HCT116 (cell line): ENCODE data around the gene FCRL5. TPM values are rescaled to one million over a fixed set of nuclear protein-coding genes. Genes with fewer than 3 reads are reported as not detected.

Source experiments
- ATAC-seq: fragments of 200-7000 bp; cut with Tn5 transposase; 2 replicates; pipeline ENCODE4 v1.9.1; 2020; ENCODE audit warnings: mild to moderate bottlenecking, moderate library complexity
- BruUV-seq: library from RNA; stranded (reverse); fragments of 400-500 nt; replicated peaks from 2 replicates; lab custom pipeline; 2021; lab: Mats Ljungman, UMichigan
- CTCF ChIA-PET: fragments of 300-600 bp; sonication (Branson Sonifier 250); formaldehyde crosslinking; loops from one replicate; lab custom pipeline; 2021; ENCODE audit warnings: antibody characterized with exemption; lab: Charles Lee
- POLR2A ChIA-PET: fragments of 300-600, 350-600 bp; sonication (Branson Sonifier 250); formaldehyde crosslinking; loops from one replicate; lab custom pipeline; 2021; ENCODE audit warnings: antibody characterized with exemption; lab: Charles Lee
- RAD21 ChIA-PET, 2 experiments: fragments of 300-600 bp; sonication (Branson Sonifier 250); formaldehyde crosslinking; loops; one replicate each; lab custom pipeline; 2023; ENCODE audit warnings: low total read pairs in 2 of 2; ENCODE audit not compliant: uncharacterized antibody in 2 of 2, unreplicated experiment in 2 of 2, low non-redundant PET in 1 of 2; lab: Charles Lee
- DNase-seq: peaks from one replicate; pipeline ENCODE4 v3.0.0-alpha.2; 2010; ENCODE audit warnings: low read depth, low spot score
- H2AFZ ChIP-seq: fragments of 200-600 bp; shearing (Covaris generic), sonication (generic); 2 replicates; pipeline ENCODE4 v1.6.1; 2017; ENCODE audit warnings: low read depth, mixed run types, mixed read lengths, antibody characterized with exemption, low read length; ENCODE audit not compliant: poor library complexity, severe bottlenecking
- H3K27ac ChIP-seq: 2 replicates; pipeline ENCODE4 v1.5.1; 2012; ENCODE audit warnings: low read depth, low read length
- H3K27me3 ChIP-seq: fragments of 200-600 bp; sonication (generic); 2 replicates; pipeline ENCODE4 v1.6.1; 2016; ENCODE audit warnings: mixed run types, low read length, mixed read lengths; ENCODE audit not compliant: insufficient read depth
- H3K36me3 ChIP-seq, 2 experiments: fragments of 200-500 bp in 1 of 2; fragments of 200-600 bp in 1 of 2; sonication (Bioruptor generic) in 1 of 2; sonication (generic) in 1 of 2; 2 replicates each; pipeline versions ENCODE4 v1.5.1 to v1.6.1; 2014 to 2016; ENCODE audit warnings: low read length in 2 of 2, inconsistent platforms in 1 of 2, mixed read lengths in 1 of 2, mixed run types in 1 of 2; ENCODE audit not compliant: insufficient read depth in 2 of 2, control insufficient read depth in 1 of 2
- H3K4me1 ChIP-seq, 2 experiments: fragments of 200-600 bp in 1 of 2; sonication (generic) in 1 of 2; 2 replicates each; pipeline versions ENCODE4 v1.5.1 to v1.6.1; 2012 to 2017; ENCODE audit warnings: low read length in 2 of 2, inconsistent platforms in 1 of 2, mild to moderate bottlenecking in 1 of 2, mixed read lengths in 1 of 2, mixed run types in 1 of 2, moderate library complexity in 1 of 2; ENCODE audit not compliant: insufficient read depth in 2 of 2, control insufficient read depth in 1 of 2
- H3K4me2 ChIP-seq: fragments of 200-600 bp; sonication (generic); 2 replicates; pipeline ENCODE4 v1.6.1; 2017; ENCODE audit warnings: mixed run types, low read length, mixed read lengths
- H3K4me3 ChIP-seq, 2 experiments: fragments of 200-600 bp in 1 of 2; sonication (generic) in 1 of 2; replicated peaks in 1 of 2; 2 replicates each; pipeline ENCODE4 v1.5.1; 2011 to 2016; ENCODE audit warnings: low read length in 2 of 2, control low read depth in 1 of 2, low read depth in 1 of 2, mild to moderate bottlenecking in 1 of 2, mixed read lengths in 1 of 2, mixed run types in 1 of 2
- H3K79me2 ChIP-seq: fragments of 200-600 bp; sonication (generic); 2 replicates; pipeline ENCODE4 v1.6.1; 2017; ENCODE audit warnings: mild to moderate bottlenecking, mixed run types, low read length, moderate library complexity, mixed read lengths; ENCODE audit not compliant: insufficient read depth
- H3K9ac ChIP-seq: fragments of 200-600 bp; sonication (generic); 2 replicates; pipeline ENCODE4 v1.6.1; 2016; ENCODE audit warnings: low read length, mixed read lengths
- H3K9me2 ChIP-seq: fragments of 200-600 bp; sonication (generic), shearing (Covaris generic); 2 replicates; pipeline ENCODE4 v1.6.1; 2017; ENCODE audit warnings: mixed run types, mild to moderate bottlenecking, moderate library complexity; ENCODE audit not compliant: insufficient read depth
- H3K9me3 ChIP-seq, 2 experiments: fragments of 200-500 bp in 1 of 2; fragments of 200-600 bp in 1 of 2; sonication (Bioruptor generic) in 1 of 2; sonication (generic) in 1 of 2; 2 replicates each; pipeline ENCODE4 v1.6.1; 2014 to 2017; ENCODE audit warnings: low read length in 2 of 2, mixed read lengths in 2 of 2, inconsistent platforms in 1 of 2, low read depth in 1 of 2, mild to moderate bottlenecking in 1 of 2, mixed run types in 1 of 2, moderate library complexity in 1 of 2; ENCODE audit not compliant: control insufficient read depth in 1 of 2, insufficient read depth in 1 of 2
- H4K20me1 ChIP-seq: fragments of 200-600 bp; sonication (generic), shearing (Covaris generic); 2 replicates; pipeline ENCODE4 v1.6.1; 2017; ENCODE audit warnings: mixed run types, mild to moderate bottlenecking, moderate library complexity; ENCODE audit not compliant: insufficient read depth
- CEBPB ChIP-seq: IDR thresholded peaks from 2 replicates; pipeline ENCODE4 v1.6.1; 2012; ENCODE audit warnings: low read depth
- CTCF ChIP-seq, 3 experiments: fragments of 200-600 bp in 1 of 3; sonication (generic) in 1 of 3; IDR thresholded peaks in 2 of 3; conservative IDR thresholded peaks in 1 of 3; 2 replicates each; pipeline ENCODE4 v1.5.1; 2012 to 2017; ENCODE audit warnings: low read depth in 2 of 3, low read length in 2 of 3, antibody characterized with exemption in 1 of 3, borderline replicate concordance in 1 of 3, control low read depth in 1 of 3, mild to moderate bottlenecking in 1 of 3, mixed read lengths in 1 of 3, mixed run types in 1 of 3, moderate library complexity in 1 of 3; ENCODE audit not compliant: insufficient read depth in 1 of 3
- FOSL1 ChIP-seq: IDR thresholded peaks from 2 replicates; pipeline ENCODE4 v1.6.1; 2012; ENCODE audit warnings: low read depth
- JUND ChIP-seq: IDR thresholded peaks from 2 replicates; pipeline ENCODE4 v1.6.1; 2012
- MAX ChIP-seq: IDR thresholded peaks from 2 replicates; pipeline ENCODE4 v1.6.1; 2012
- POLR2A ChIP-seq: IDR thresholded peaks from 2 replicates; pipeline ENCODE4 v1.7.0; 2011; ENCODE audit warnings: borderline replicate concordance; ENCODE audit not compliant: insufficient read depth, insufficient read length; ENCODE audit errors: extremely low read depth
- POLR2AphosphoS5 ChIP-seq: IDR thresholded peaks from 2 replicates; pipeline ENCODE4 v1.6.1; 2011; ENCODE audit warnings: mild to moderate bottlenecking, low read depth, low read length, moderate library complexity
- RAD21 ChIP-seq: IDR thresholded peaks from 2 replicates; pipeline ENCODE4 v1.6.1; 2012; ENCODE audit warnings: low read depth, mild to moderate bottlenecking
- SIN3A ChIP-seq: IDR thresholded peaks from 2 replicates; pipeline ENCODE4 v1.6.1; 2012; ENCODE audit warnings: low read depth
- SP1 ChIP-seq: IDR thresholded peaks from 2 replicates; pipeline ENCODE4 v1.6.1; 2012; ENCODE audit warnings: low read depth
- SRF ChIP-seq: IDR thresholded peaks from 2 replicates; pipeline ENCODE4 v1.6.1; 2012; ENCODE audit warnings: low read depth
- TCF7L2 ChIP-seq: IDR thresholded peaks from 2 replicates; pipeline ENCODE4 v1.7.0; 2011; ENCODE audit warnings: borderline replicate concordance, inconsistent platforms; ENCODE audit not compliant: insufficient read depth, insufficient read length; ENCODE audit errors: extremely low read depth
- ZBTB33 ChIP-seq: IDR thresholded peaks from 2 replicates; pipeline ENCODE4 v1.6.1; 2011; ENCODE audit warnings: mild to moderate bottlenecking, low read length, moderate library complexity; ENCODE audit not compliant: insufficient replicate concordance; ENCODE audit errors: extremely low read depth
- ZFX ChIP-seq: fragments of 450-650 bp; IDR thresholded peaks from 2 replicates; pipeline ENCODE4 v1.6.1; 2017
- intact Hi-C: fragments of 100-400 bp; cut with micrococcal nuclease; formaldehyde crosslinking; loops from 2 replicates; pipeline ENCODE4 v1.10.0; 2022
- total RNA-seq: library from RNA; stranded (reverse); gene quantifications from one replicate; pipeline ENCODE4 v1.2.1, GENCODE V29; 2021; ENCODE audit not compliant: unreplicated experiment

FCRL5 gene
- total RNA-seq, 1 experiment from 2014 or later, result not detected

- BruUV-seq, result no TSS peak
- POLR2A ChIA-PET, result interaction anchor here (0.6 kb wide), 1 partner anchor 20 kb away, joined by 3 read pairs; no protein-coding TSS in a partner anchor
Observed at GRCh38 chr1:157469300-157469699, 83.0 kb downstream of the FCRL5 start.

More at GRCh38 chr1:157469300-157469699, 83.0 kb downstream of the FCRL5 start:
- ATAC-seq, result no peak
- H3K27ac ChIP-seq, result no peak overlapping the region
- H3K79me2 ChIP-seq, result no peaks in the 10 kb centered on the region
- H3K4me3 ChIP-seq, result no peak overlapping the region
- ChIA-PET RAD21 (no interaction called here), CTCF (no interaction called here)
- H3K9ac ChIP-seq, result no peak overlapping the region
- TF ChIP-seq JUND (no peak), MAX (no peak), ZBTB33 (no peak), TCF7L2 (no peak), SIN3A (no peak), RAD21 (no peak), SRF (no peak), SP1 (no peak), POLR2A (no peak), CTCF (IDR thresholded peaks at IDR 0.05 in 2 of 3, conservative IDR thresholded peaks at IDR 0.05 in 1 of 3; ENCODE audit: borderline replicate concordance in 1 of 3, insufficient read depth in 1 of 3, low read depth in 2 of 3, low read length in 2 of 3) (no peak), FOSL1 (no peak), POLR2AphosphoS5 (no peak), CEBPB (no peak), ZFX (no peak)
- DNase-seq, result no peak
- H3K9me3 ChIP-seq, result no peaks in the 10 kb centered on the region
- intact Hi-C loops, result no loop called here
- H3K4me1 ChIP-seq, result no peaks in the 10 kb centered on the region
- H3K36me3 ChIP-seq, result no peaks in the 10 kb centered on the region
- no peaks in the 10 kb centered on the region for H4K20me1 ChIP-seq
- H2AFZ ChIP-seq, result no peak overlapping the region
- H3K4me2 ChIP-seq, result no peak overlapping the region
- no peaks in the 10 kb centered on the region for H3K9me2 ChIP-seq
- H3K27me3 ChIP-seq, result peaks cover 10% of the 10 kb centered on the region; the same call in 1 of the 2 replicates
